SK-N-SH treated with all-trans-retinoic acid at 6 μM for 48 hours (cell line): Measurements from ENCODE around the gene TEX261.

Source experiments
- ATAC-seq: fragments of 200-7000 bp; cut with Tn5 transposase; 3 replicates; pipeline ENCODE4 v1.9.1; 2020; ENCODE audit warnings: mild to moderate bottlenecking, moderate library complexity
- ARNTL ChIP-seq: fragments of 450-650 bp; formaldehyde crosslinking; IDR thresholded peaks from 2 replicates; pipeline ENCODE4 v1.5.0; 2020; ENCODE audit warnings: low read depth, mild to moderate bottlenecking, moderate library complexity, borderline replicate concordance
- BACH2 ChIP-seq: fragments of 250-450 bp; sonication (Bioruptor Pico); IDR thresholded peaks from 2 replicates; pipeline ENCODE4 v1.9.0; 2021; ENCODE audit warnings: mild to moderate bottlenecking, borderline replicate concordance
- CREB5 ChIP-seq: fragments of 250-450 bp; sonication (Bioruptor Pico); IDR thresholded peaks from 2 replicates; pipeline ENCODE4 v1.5.1; 2020; ENCODE audit warnings: low read depth, mild to moderate bottlenecking, moderate library complexity
- CSDC2 ChIP-seq: fragments of 250-450 bp; sonication (Bioruptor Pico); IDR thresholded peaks from 2 replicates; pipeline ENCODE4 v1.5.0; 2020; ENCODE audit warnings: mild to moderate bottlenecking, moderate library complexity
- CSRNP3 ChIP-seq: fragments of 250-450 bp; sonication (Bioruptor Pico); IDR thresholded peaks from 2 replicates; pipeline ENCODE4 v1.5.1; 2021; ENCODE audit warnings: mild to moderate bottlenecking, moderate library complexity
- ESRRG ChIP-seq: fragments of 250-450 bp; sonication (Bioruptor Pico); IDR thresholded peaks from 2 replicates; pipeline ENCODE4 v1.6.1; 2021; ENCODE audit warnings: mild to moderate bottlenecking
- GLIS3 ChIP-seq: fragments of 250-450 bp; sonication (Bioruptor Pico); IDR thresholded peaks from 2 replicates; pipeline ENCODE4 v1.5.0; 2020; ENCODE audit warnings: mild to moderate bottlenecking, moderate library complexity
- ISL1 ChIP-seq: fragments of 250-450 bp; sonication (Bioruptor Pico); IDR thresholded peaks from 2 replicates; pipeline ENCODE4 v2.1.2; 2022; ENCODE audit warnings: mild to moderate bottlenecking, moderate library complexity
- OSR1 ChIP-seq: fragments of 250-450 bp; sonication (Bioruptor Pico); IDR thresholded peaks from 2 replicates; pipeline ENCODE4 v1.8.0; 2022; ENCODE audit warnings: moderate library complexity, mild to moderate bottlenecking, inconsistent platforms
- POU6F1 ChIP-seq: fragments of 250-450 bp; sonication (Bioruptor Pico); IDR thresholded peaks from 2 replicates; pipeline ENCODE4 v1.8.0; 2021; ENCODE audit warnings: low read depth, mild to moderate bottlenecking, moderate library complexity, borderline replicate concordance
- PPARA ChIP-seq: fragments of 250-450 bp; sonication (Bioruptor Pico); IDR thresholded peaks from 2 replicates; pipeline ENCODE4 v1.5.0; 2020; ENCODE audit warnings: mild to moderate bottlenecking, borderline replicate concordance
- RARB ChIP-seq: fragments of 250-450 bp; sonication (Bioruptor Pico); IDR thresholded peaks from 2 replicates; pipeline ENCODE4 v1.8.0; 2021; ENCODE audit warnings: mild to moderate bottlenecking, moderate library complexity
- SNAI2 ChIP-seq: fragments of 250-450 bp; sonication (Bioruptor Pico); IDR thresholded peaks from 2 replicates; pipeline ENCODE4 v1.5.0; 2020; ENCODE audit warnings: mild to moderate bottlenecking, moderate library complexity
- TCF4 ChIP-seq: fragments of 250-450 bp; sonication (Bioruptor Pico); IDR thresholded peaks from 2 replicates; pipeline ENCODE4 v1.8.0; 2021; ENCODE audit warnings: mild to moderate bottlenecking, moderate library complexity, borderline replicate concordance
- TOX ChIP-seq: fragments of 250-450 bp; sonication (Bioruptor Pico); IDR thresholded peaks from 2 replicates; pipeline ENCODE4 v1.8.0; 2021; ENCODE audit warnings: mild to moderate bottlenecking, moderate library complexity, borderline replicate concordance
- TSHZ2 ChIP-seq: fragments of 250-450 bp; sonication (Bioruptor Pico); IDR thresholded peaks from 2 replicates; pipeline ENCODE4 v1.5.0; 2020; ENCODE audit warnings: mild to moderate bottlenecking, moderate library complexity
- ZC3H10 ChIP-seq: fragments of 250-450 bp; sonication (Bioruptor Pico); IDR thresholded peaks from 2 replicates; pipeline ENCODE4 v1.5.1; 2021; ENCODE audit warnings: mild to moderate bottlenecking, moderate library complexity
- ZFP3 ChIP-seq: fragments of 250-450 bp; sonication (Bioruptor Pico); IDR thresholded peaks from 2 replicates; pipeline ENCODE4 v1.5.0; 2020; ENCODE audit warnings: mild to moderate bottlenecking, moderate library complexity
- ZFP30 ChIP-seq: fragments of 450-650 bp; formaldehyde crosslinking; IDR thresholded peaks from 2 replicates; pipeline ENCODE4 v1.5.0; 2022; ENCODE audit warnings: mild to moderate bottlenecking, moderate library complexity
- ZNF565 ChIP-seq: fragments of 450-650 bp; formaldehyde crosslinking; conservative IDR thresholded peaks from 2 replicates; pipeline ENCODE4 v1.5.0; 2020; ENCODE audit warnings: low read depth, mild to moderate bottlenecking, moderate library complexity
- ZNF70 ChIP-seq: fragments of 450-650 bp; formaldehyde crosslinking; IDR thresholded peaks from 2 replicates; pipeline ENCODE4 v1.5.0; 2020; ENCODE audit warnings: mild to moderate bottlenecking, moderate library complexity
- ZNF8 ChIP-seq: fragments of 450-650 bp; formaldehyde crosslinking; IDR thresholded peaks from 2 replicates; pipeline ENCODE4 v1.5.0; 2020; ENCODE audit warnings: mild to moderate bottlenecking, moderate library complexity

TEX261 gene

GRCh38 chr2:70939839-70940580 lies 54.7 kb downstream of the TEX261 start:
- ATAC-seq = no peak
- TF ChIP-seq ESRRG (CRISPR knock-in tag) (no peak), CSRNP3 (CRISPR knock-in tag) (no peak), SNAI2 (no peak), ZC3H10 (CRISPR knock-in tag) (no peak), ZNF8 (no peak), CREB5 (no peak), TSHZ2 (CRISPR knock-in tag) (no peak), ARNTL (CRISPR knock-in tag) (no peak), ZFP3 (CRISPR knock-in tag) (no peak), ZNF565 (CRISPR knock-in tag) (no peak), PPARA (CRISPR knock-in tag) (no peak), ZNF70 (CRISPR knock-in tag) (no peak), TOX (CRISPR knock-in tag) (no peak), ZFP30 (CRISPR knock-in tag) (no peak), GLIS3 (CRISPR knock-in tag) (no peak)

GRCh38 chr2:70939001-70939838 lies 55.5 kb downstream of the TEX261 start:
- ATAC-seq = no peak
- no peak for TF ChIP-seq BACH2 (CRISPR knock-in tag)
- no peak for TF ChIP-seq ZC3H10 (CRISPR knock-in tag)
- no peak for TF ChIP-seq CREB5
- TF ChIP-seq ARNTL (CRISPR knock-in tag) = no peak
- no peak for TF ChIP-seq ISL1 (CRISPR knock-in tag)
- TF ChIP-seq PPARA (CRISPR knock-in tag) = no peak
- TF ChIP-seq POU6F1 (CRISPR knock-in tag) = no peak
- TF ChIP-seq TSHZ2 (CRISPR knock-in tag) = no peak
- TF ChIP-seq CSDC2 (CRISPR knock-in tag) = no peak
- no peak for TF ChIP-seq CSRNP3 (CRISPR knock-in tag)
- TF ChIP-seq SNAI2 = no peak
- TF ChIP-seq ESRRG (CRISPR knock-in tag) = no peak
- TF ChIP-seq ZNF70 (CRISPR knock-in tag) = no peak
- TF ChIP-seq TCF4 (CRISPR knock-in tag) = no peak
- TF ChIP-seq RARB (CRISPR knock-in tag) = no peak
- TF ChIP-seq OSR1 (CRISPR knock-in tag) = no peak
- no peak for TF ChIP-seq ZFP30 (CRISPR knock-in tag)
